HuH-7 (cell line): ENCODE measurements around the gene LMX1A.

ENCODE experiments used
- DNase-seq: peaks from one replicate; pipeline ENCODE4 v3.0.0; 2011; ENCODE audit warnings: low spot score

The LMX1A gene

DNA sequence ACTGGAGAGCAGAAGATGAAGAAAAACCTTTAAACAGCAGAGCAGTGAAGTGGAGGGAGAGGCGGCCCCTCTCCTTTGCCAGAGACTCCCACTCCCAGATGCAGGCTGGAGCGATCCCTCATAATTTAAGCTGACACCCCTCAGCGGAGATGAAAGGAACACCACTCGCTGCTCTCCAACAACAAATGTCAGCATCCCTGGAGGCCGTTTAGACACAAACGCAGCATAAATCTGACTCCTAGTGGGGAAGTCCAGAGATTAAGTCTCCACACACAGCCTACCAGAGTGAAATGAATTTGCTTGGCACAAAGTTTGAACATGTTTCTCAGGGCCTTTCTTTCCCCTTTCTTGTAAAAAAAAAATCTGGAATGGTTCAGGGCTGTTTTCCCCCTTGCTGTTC is 137.8 kb downstream of the LMX1A start:
- DNase-seq = no peak

DNA sequence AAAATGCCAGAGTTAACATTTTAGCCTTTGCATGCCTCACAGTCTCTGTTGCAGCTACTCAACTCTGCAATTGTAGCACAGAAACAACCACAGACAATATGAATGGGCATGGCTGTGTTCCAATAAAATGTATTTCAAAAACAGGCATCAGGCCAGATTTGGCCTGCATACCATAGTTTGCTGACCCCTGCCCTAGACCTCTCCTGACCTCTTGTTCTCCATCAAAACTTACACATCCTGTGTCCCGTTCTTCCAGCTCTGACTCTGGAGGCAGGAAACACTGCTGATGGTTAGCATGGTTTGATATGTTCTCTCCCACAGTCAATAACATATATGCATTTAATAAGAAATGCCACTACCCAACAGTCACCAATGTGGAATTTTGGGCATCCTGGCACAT is 138.6 kb downstream of the LMX1A start:
- DNase-seq = no peak

DNA sequence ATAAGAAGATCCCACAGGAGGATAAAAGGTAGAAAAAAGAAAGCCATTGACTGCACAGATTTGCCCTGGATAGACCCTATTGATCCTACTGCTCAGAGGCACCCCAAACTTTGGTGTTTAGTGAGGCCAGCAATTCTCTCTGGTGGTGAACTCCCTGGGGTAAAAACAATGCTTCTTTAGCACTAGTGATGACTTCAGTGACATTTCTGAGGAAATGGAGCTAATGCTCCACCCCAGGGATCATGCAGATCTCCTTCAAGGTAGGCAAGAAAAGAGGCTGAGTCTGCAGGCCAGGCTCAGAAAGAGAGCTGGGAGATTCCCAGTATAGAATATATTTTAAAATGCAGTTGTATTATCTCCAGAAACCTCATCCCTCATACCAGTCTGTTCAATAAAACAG is 140.3 kb downstream of the LMX1A start:
- DNase-seq = no peak

DNA sequence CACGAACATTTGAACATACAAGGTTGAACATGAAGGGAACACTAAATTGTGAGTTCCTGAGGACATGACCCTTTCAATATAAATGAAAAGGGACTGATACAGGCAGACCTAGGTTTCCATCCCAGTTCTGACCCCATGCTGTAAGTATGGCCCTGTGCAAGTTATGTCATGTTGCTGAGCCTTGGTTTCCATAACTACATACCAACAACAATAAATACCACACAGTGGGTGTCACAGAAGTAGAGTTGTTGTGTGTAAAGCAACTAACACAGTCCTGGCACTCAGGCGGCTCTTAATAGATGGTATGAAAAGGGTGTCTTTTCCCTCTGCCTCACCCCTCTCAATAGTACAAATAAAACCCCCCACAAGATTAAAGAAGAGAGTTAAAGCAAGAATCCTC is 140.8 kb downstream of the LMX1A start:
- DNase-seq = no peak

DNA sequence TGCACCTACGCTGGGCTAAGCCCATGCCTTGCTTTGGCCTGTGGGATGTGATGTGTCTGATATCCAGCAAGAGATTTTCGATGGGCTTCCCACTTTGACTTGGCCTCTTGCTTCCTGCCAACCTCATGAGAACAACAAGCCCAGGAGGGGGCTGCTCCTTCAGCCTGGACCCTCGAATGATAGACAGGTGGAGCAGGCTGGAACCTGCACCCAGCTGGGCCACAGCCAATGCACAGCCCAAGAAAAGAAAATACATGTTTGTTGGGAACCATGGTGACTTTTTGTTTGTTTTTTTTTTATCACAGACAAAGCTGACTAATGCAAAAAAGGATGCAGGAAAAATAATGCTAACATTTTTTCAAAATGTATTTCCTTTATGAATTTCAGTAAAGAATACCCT is 144.3 kb downstream of the LMX1A start:
- no peak for DNase-seq

GRCh38 chr1:165207853-165208515 is 148.5 kb downstream of the LMX1A start:
- DNase-seq = no peak

DNA sequence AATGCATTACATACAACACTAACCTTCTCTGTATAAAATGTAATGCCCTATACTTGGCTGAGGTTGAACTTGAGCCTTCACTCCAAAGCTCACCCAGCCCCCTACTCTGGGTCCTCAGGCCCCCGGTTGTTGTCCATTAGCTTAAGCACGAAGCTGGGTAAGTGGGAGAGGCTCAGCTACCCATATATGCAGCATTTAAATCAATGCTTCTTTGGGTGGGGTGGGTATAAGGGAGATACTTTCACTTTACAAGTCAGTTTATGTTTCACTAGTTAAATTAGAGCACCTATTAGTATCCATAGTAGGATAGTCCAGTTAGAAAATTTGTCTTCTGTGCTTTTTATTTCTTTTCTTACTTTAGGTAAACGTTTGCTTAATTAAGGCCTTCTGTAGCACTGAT is 151.4 kb downstream of the LMX1A start:
- DNase-seq = no peak

GRCh38 chr1:165204548-165204947 is 152.0 kb downstream of the LMX1A start:
- no peak for DNase-seq

- no peak for DNase-seq
Measured at GRCh38 chr1:165191087-165191486, 165.4 kb downstream of the LMX1A start.

- DNase-seq = no peak
Measured at GRCh38 chr1:165189913-165190312, 166.6 kb downstream of the LMX1A start.

DNA sequence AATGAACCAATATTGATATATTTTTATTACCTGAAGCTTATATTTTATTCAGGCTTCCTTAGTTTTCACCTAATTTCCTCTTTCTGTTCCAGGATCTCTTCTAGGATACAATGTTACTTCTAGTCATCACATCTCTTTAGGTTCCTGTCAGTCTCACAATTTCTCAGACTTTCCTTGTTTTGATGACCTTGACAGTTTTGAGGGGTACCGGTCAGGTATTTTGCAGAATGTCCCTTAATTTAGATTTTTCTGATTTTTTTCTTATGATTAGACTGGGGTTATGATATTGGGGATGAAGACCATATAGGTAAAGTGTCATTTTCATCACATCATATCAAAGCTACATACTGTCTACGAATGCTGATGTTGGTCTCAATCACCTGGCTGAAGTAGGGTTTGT is 167.5 kb downstream of the LMX1A start:
- DNase-seq = no peak

- no peak for DNase-seq
Measured at GRCh38 chr1:165187031-165188009, 169.2 kb downstream of the LMX1A start.

DNA sequence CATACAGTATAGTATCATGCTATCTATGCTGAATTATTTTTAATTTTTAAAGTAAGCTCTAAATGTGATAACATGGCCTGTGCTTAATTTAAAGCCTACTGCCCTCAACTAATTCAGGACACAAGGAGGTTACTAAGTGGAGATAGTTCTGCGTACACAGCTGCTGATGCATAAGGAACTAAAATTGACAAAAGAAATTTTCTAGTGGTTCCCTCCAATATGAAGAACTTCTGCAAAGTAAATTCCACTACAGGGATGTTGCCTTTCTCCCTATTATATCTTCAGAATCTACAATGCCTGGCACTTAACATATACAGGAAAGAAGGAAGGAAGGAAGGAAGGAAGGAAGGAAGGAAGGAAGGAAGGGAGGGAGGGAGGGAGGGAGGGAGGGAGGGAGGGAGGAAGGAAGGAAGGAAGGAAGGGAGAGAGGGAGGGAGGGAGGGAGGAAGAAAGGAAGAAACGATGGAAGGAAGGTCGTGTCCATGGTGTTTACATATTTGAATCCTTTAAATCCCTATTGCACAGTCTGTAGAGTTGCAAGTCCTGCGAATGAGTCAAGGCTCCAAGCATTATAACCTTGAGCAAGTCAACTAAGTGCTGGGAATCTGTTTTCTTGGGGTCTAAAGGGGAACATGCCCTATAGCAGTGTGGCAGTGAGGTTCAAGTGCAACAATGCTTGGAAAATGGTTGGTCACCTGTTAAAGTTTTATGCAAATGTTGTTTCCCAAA is 171.2 kb downstream of the LMX1A start:
- DNase-seq = no peak

DNA sequence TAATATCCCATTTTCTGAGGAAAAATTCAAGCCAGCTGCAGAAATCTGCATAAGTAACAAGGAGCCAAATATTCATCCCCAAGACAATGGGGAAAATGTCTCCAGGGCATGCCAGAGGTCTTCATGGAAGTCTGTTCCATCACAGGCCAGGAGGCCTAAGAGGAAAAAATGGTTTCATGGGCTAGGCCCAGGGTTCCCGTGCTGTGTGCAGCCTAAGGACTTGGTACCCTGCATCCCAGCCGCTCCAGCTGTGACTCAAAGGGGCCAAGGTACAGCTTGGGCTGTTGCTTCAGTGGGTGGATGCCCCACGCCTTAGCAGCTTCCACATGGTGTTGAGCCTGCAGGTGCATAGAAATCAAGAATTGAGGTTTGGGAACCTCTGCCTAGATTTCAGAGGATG is 173.5 kb downstream of the LMX1A start:
- DNase-seq = no peak

DNA sequence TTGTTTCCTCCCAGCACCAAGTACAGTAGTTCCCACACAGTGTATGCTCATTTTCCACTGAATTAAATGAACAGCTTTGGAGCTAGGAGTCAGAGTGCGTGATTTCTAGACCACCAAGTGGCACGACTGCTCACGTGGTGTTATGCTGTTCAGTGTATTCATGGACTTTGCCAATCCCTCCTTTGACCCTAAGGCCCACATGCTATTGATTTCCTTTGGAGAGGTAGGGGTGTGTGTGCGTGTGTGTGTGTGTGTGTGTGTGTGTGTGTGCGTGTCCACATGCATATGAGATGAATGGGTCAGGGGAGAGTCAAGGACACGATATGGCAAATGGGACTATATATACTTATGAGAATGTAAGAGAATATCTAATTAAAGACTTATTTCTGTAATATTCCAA is 177.2 kb downstream of the LMX1A start:
- no peak for DNase-seq

DNA sequence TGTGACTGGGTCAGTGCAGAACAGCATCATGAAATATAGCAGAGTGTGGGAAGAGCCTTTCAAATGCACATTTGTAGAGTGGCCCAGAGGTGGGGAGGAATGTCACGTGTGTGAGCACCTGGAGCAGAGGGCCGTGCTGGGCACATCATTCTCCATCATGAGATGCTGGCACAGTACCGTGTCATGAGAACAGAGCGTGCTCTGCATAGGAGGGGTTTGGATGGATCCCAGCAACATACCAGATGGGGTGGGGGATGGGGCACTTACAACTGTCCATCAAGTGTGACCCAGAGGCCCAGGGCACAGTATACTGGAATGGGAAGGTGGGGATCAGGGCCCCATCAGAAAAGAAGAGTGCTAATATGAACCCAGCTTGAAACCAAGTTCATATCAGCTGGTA is 182.0 kb downstream of the LMX1A start:
- no peak for DNase-seq

DNA sequence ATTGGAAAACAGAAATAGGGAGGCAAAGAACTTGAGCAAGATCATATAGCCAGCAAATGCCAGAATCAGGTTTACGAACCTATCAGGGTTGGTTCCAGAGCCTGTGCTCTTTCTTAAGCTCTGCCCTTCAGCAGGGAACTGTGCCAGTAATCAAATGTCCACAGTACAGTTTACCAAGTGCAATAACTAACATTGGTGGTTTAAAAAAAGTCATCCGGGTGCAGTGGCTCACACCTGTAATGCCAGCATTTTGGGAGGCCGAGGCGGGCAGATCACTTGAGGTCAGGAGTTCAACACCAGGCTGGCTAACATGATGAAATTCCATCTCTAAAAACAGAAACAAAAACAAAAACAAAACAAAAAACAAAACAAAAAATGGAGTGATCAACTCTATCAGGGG is 182.7 kb downstream of the LMX1A start:
- DNase-seq = no peak

- DNase-seq = no peak
Measured at GRCh38 chr1:165173409-165173808, 183.1 kb downstream of the LMX1A start.

- DNase-seq = no peak
Measured at GRCh38 chr1:165172666-165173065, 183.8 kb downstream of the LMX1A start.

DNA sequence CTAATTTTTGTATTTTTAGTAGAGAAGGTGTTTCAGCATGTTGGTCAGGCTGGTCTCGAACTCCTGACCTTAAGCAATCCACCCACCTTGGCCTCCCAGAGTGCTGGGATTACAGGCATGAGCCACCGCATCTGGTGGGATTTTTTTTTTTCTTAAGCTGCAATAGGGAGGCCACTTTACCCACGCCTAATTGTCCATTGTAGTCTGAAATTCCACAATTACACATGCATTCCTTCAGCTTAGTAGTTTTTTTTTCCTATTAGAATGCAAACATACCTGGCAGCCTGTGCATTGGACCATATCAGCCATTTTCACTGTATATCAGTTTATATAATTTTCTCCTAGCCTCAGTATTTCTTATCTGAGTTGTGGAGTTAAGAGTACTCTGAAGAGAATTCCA is 186.8 kb downstream of the LMX1A start:
- DNase-seq = no peak

GRCh38 chr1:165169028-165169427 is 187.5 kb downstream of the LMX1A start:
- DNase-seq = no peak

DNA sequence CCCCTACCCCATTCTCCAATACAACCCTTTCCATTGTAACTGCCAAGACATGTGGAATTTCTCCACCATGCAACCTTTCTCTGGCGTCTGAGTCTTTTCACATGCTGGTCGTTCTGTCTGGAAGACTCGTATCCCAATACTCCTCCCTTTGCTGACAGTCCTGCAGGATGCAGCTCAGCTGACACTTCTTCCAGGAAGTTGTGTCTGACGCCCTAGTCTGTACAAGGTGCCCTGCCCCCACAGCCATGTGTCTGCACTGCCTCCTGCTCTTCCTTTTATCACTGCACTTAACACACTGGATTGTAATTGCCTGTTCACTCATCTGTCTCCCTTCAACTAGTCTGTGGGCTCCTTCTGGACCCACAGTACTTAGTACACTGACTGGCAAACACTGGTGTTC is 188.0 kb downstream of the LMX1A start:
- DNase-seq = no peak
